ENCODE measurements around the gene TSKU. TPM values are rescaled to one million over a fixed set of nuclear protein-coding genes. Genes with fewer than 3 reads are reported as not detected.

TSKU gene
- total RNA-seq, 1 donor from 2014 or later, result 7.1 TPM

GRCh38 chr11:76773921-76774361 lies 9.2 kb upstream of the TSKU start:
- H3F3A ChIP-seq (ENCODE audit: low read depth), result peaks cover 23% of the 10 kb centered on the region
- H3K4me1 ChIP-seq, result peaks cover 23% of the 10 kb centered on the region
- no peak overlapping the region for H2AFZ ChIP-seq (replicated peaks)
- no peak for TF ChIP-seq EZH2 (IDR thresholded peaks at IDR 0.05)
- no peak for TF ChIP-seq EZH2phosphoT487 (IDR thresholded peaks at IDR 0.05)
- no peak for TF ChIP-seq CTCF (IDR thresholded peaks at IDR 0.05)
- peaks cover 26% of the 10 kb centered on the region for H3K9me3 ChIP-seq (ENCODE audit: low read depth)
- H3K27ac ChIP-seq, result no peak overlapping the region
- Mint-ChIP-seq H3K4me1 (peaks cover 38% of the 10 kb centered on the region), H3K36me3 (peaks cover 14% of the 10 kb centered on the region), H3K27me3 (ENCODE audit: insufficient read depth, low read depth) (peaks cover 11% of the 10 kb centered on the region), H3K9me3 (peaks cover 28% of the 10 kb centered on the region), H3K27ac (no peak overlapping the region), H3K4me3 (no peak overlapping the region)
- no peak overlapping the region for H3K4me2 ChIP-seq
- H4K20me1 ChIP-seq (ENCODE audit: low read depth), result no peaks in the 10 kb centered on the region
- H3K9ac ChIP-seq, result no peak overlapping the region
- no peak for DNase-seq (ENCODE audit: low spot score)
- H3K27me3 ChIP-seq, result no peaks in the 10 kb centered on the region
- H3K79me2 ChIP-seq (ENCODE audit: low read depth), result no peaks in the 10 kb centered on the region
- no peak overlapping the region for H3K4me3 ChIP-seq
- H3K36me3 ChIP-seq, result peaks cover 6% of the 10 kb centered on the region

GRCh38 chr11:76776472-76776871 lies 6.7 kb upstream of the TSKU start:
- Histone ChIP-seq H3K4me3 (no peak overlapping the region), H3K9ac (no peak overlapping the region), H3K79me2 (ENCODE audit: low read depth) (no peaks in the 10 kb centered on the region), H3F3A (ENCODE audit: low read depth) (peaks cover 7% of the 10 kb centered on the region), H4K20me1 (ENCODE audit: low read depth) (no peaks in the 10 kb centered on the region), H3K36me3 (peaks cover 6% of the 10 kb centered on the region), H3K27me3 (no peaks in the 10 kb centered on the region), H3K4me1 (peaks cover 16% of the 10 kb centered on the region), H3K9me3 (ENCODE audit: low read depth) (peaks cover 26% of the 10 kb centered on the region), H3K27ac (no peak overlapping the region), H3K4me2 (no peak overlapping the region), H2AFZ (replicated peaks) (no peak overlapping the region)
- peaks cover 31% of the 10 kb centered on the region for H3K9me3 Mint-ChIP-seq
- DNase-seq (ENCODE audit: low spot score), result no peak
- H3K4me3 Mint-ChIP-seq, result no peak overlapping the region
- peaks cover 15% of the 10 kb centered on the region for H3K27me3 Mint-ChIP-seq (ENCODE audit: insufficient read depth, low read depth)
- H3K4me1 Mint-ChIP-seq, result peaks cover 32% of the 10 kb centered on the region
- H3K27ac Mint-ChIP-seq, result no peak overlapping the region
- no peak for TF ChIP-seq EZH2phosphoT487 (IDR thresholded peaks at IDR 0.05)
- TF ChIP-seq EZH2 (IDR thresholded peaks at IDR 0.05), result no peak
- TF ChIP-seq CTCF (IDR thresholded peaks at IDR 0.05), result no peak
- peaks cover 24% of the 10 kb centered on the region for H3K36me3 Mint-ChIP-seq

GRCh38 chr11:76777305-76777704 lies 5.9 kb upstream of the TSKU start:
- H3K27ac Mint-ChIP-seq, result no peak overlapping the region
- Histone ChIP-seq H4K20me1 (ENCODE audit: low read depth) (no peaks in the 10 kb centered on the region), H2AFZ (replicated peaks) (no peak overlapping the region), H3F3A (ENCODE audit: low read depth) (peaks cover 7% of the 10 kb centered on the region), H3K27me3 (no peaks in the 10 kb centered on the region), H3K27ac (no peak overlapping the region), H3K9me3 (ENCODE audit: low read depth) (peaks cover 26% of the 10 kb centered on the region), H3K79me2 (ENCODE audit: low read depth) (no peaks in the 10 kb centered on the region), H3K36me3 (peaks cover 6% of the 10 kb centered on the region), H3K4me1 (peaks cover 17% of the 10 kb centered on the region), H3K4me2 (no peak overlapping the region), H3K4me3 (no peak overlapping the region), H3K9ac (no peak overlapping the region)
- H3K4me1 Mint-ChIP-seq, result peaks cover 30% of the 10 kb centered on the region
- peaks cover 24% of the 10 kb centered on the region for H3K36me3 Mint-ChIP-seq
- peaks cover 12% of the 10 kb centered on the region for H3K27me3 Mint-ChIP-seq (ENCODE audit: insufficient read depth, low read depth)
- peaks cover 31% of the 10 kb centered on the region for H3K9me3 Mint-ChIP-seq
- no peak for DNase-seq (ENCODE audit: low spot score)
- TF ChIP-seq CTCF (IDR thresholded peaks at IDR 0.05), result no peak
- TF ChIP-seq EZH2phosphoT487 (IDR thresholded peaks at IDR 0.05), result no peak
- TF ChIP-seq EZH2 (IDR thresholded peaks at IDR 0.05), result no peak
- no peak overlapping the region for H3K4me3 Mint-ChIP-seq
